Keratinocyte (primary cell): ENCODE data around the gene GSTM4. TPM values are rescaled to one million over a fixed set of nuclear protein-coding genes. Genes with fewer than 3 reads are reported as not detected.
"Not testable (repeated sequence)": the region's sequence is repeated elsewhere in the genome, so short reads cannot be mapped to it uniquely, and the experiment has no call there.

Experiments used
- DNase-seq: peaks from one replicate; pipeline ENCODE4 v3.0.0-alpha.2; 2011; ENCODE audit warnings: low read depth, missing footprints, low spot score
- FAIRE-seq: peaks from 2 replicates; lab custom pipeline; 2011; peaks lifted over from hg19 to GRCh38; lab: Jason Lieb, UNC
- H2AFZ ChIP-seq: 2 replicates; pipeline ENCODE4 v1.6.0; 2012; ENCODE audit warnings: low read length, control low read depth, inconsistent platforms; ENCODE audit not compliant: control insufficient read depth
- H3K27ac ChIP-seq: 2 replicates; pipeline ENCODE4 v1.5.1; 2011; ENCODE audit warnings: low read length; ENCODE audit not compliant: control insufficient read depth, insufficient read depth
- H3K27me3 ChIP-seq: 3 replicates; pipeline ENCODE4 v1.6.0; 2011; ENCODE audit warnings: low read length; ENCODE audit not compliant: control insufficient read depth, insufficient read depth; ENCODE audit errors: extremely low read depth
- H3K36me3 ChIP-seq, 2 experiments: 2 replicates in 1 of 2; 3 replicates in 1 of 2; pipeline ENCODE4 v1.5.1; 2011; ENCODE audit warnings: low read length in 2 of 2, mild to moderate bottlenecking in 1 of 2; ENCODE audit not compliant: control insufficient read depth in 2 of 2, insufficient read depth in 2 of 2; ENCODE audit errors: extremely low read depth in 1 of 2
- H3K4me1 ChIP-seq: 3 replicates; pipeline ENCODE4 v1.5.1; 2011; ENCODE audit warnings: low read length; ENCODE audit not compliant: control insufficient read depth, insufficient read depth; ENCODE audit errors: extremely low read depth
- H3K4me2 ChIP-seq: 3 replicates; pipeline ENCODE4 v1.6.0; 2011; ENCODE audit warnings: low read depth, low read length; ENCODE audit not compliant: control insufficient read depth, insufficient read depth; ENCODE audit errors: extremely low read depth
- H3K4me3 ChIP-seq, 3 experiments: fragments of 200-600 bp in 1 of 3; sonication (generic) in 1 of 3; 2 replicates in 2 of 3; 3 replicates in 1 of 3; pipeline ENCODE4 v1.5.1; 2011 to 2016; ENCODE audit warnings: low read length in 3 of 3, mild to moderate bottlenecking in 3 of 3, control low read depth in 2 of 3, inconsistent platforms in 1 of 3, low read depth in 1 of 3, mixed read lengths in 1 of 3, mixed run types in 1 of 3, moderate library complexity in 1 of 3; ENCODE audit not compliant: control insufficient read depth in 2 of 3, insufficient read depth in 2 of 3; ENCODE audit errors: extremely low read depth in 1 of 3
- H3K79me2 ChIP-seq: 2 replicates; pipeline ENCODE4 v1.6.0; 2012; ENCODE audit warnings: low read length; ENCODE audit not compliant: control insufficient read depth, insufficient read depth
- H3K9ac ChIP-seq: 3 replicates; pipeline ENCODE4 v1.6.0; 2011; ENCODE audit warnings: low read length; ENCODE audit not compliant: control insufficient read depth, insufficient read depth; ENCODE audit errors: extremely low read depth
- H3K9me1 ChIP-seq: 3 replicates; pipeline ENCODE4 v1.6.0; 2011; ENCODE audit warnings: low read length; ENCODE audit not compliant: control insufficient read depth, insufficient read depth; ENCODE audit errors: extremely low read depth
- H3K9me3 ChIP-seq: 2 replicates; pipeline ENCODE4 v1.5.1; 2012; ENCODE audit warnings: low read depth, low read length; ENCODE audit not compliant: control insufficient read depth
- H4K20me1 ChIP-seq: 3 replicates; pipeline ENCODE4 v1.6.0; 2011; ENCODE audit warnings: low read length; ENCODE audit not compliant: control insufficient read depth, insufficient read depth; ENCODE audit errors: extremely low read depth
- EZH2 ChIP-seq: IDR thresholded peaks from one replicate; pipeline ENCODE4 v1.6.1; 2012; ENCODE audit warnings: inconsistent platforms, mild to moderate bottlenecking, low read length, moderate library complexity
- dilution Hi-C: fragments of 300-500 bp; cut with MboI; formaldehyde crosslinking; loops from one replicate; pipeline ENCODE4 v1.7.0; 2020; ENCODE audit warnings: low sequenced_read_pairs; ENCODE audit not compliant: extremely low pct_ligation_motif_present
- polyA plus RNA-seq, 5 experiments: library from polyadenylated mRNA; depleted of rRNA in 3 of 5; stranded (reverse) in 3 of 5; stranded (forward) in 1 of 5; unstranded in 1 of 5; fragments of >200 nt; gene quantifications; 1 replicate in 1 of 5; 2 replicates in 3 of 5; 3 replicates in 1 of 5; pipeline versions ENCODE4 v1.2.1 to v1.2.3, GENCODE V29; 2011 to 2012; ENCODE audit warnings: missing spikeins in 2 of 5, low read depth in 1 of 5, low replicate concordance in 1 of 5
- TF ChIP-seq, protein P1 (sequence below), 3 experiments: IDR thresholded peaks in 1 of 3; conservative IDR thresholded peaks in 1 of 3; optimal IDR thresholded peaks in 1 of 3; 2 replicates in 2 of 3; 3 replicates in 1 of 3; pipeline versions ENCODE3 to v1.5.1; 2011; ENCODE audit warnings: low read length in 3 of 3, mild to moderate bottlenecking in 3 of 3, moderate library complexity in 2 of 3, control low read depth in 1 of 3, inconsistent platforms in 1 of 3; ENCODE audit not compliant: insufficient read depth in 2 of 3; ENCODE audit errors: extremely low read depth in 1 of 3

The GSTM4 gene
- polyA plus RNA-seq, 1 donor (not counting 4 experiments of a cell fraction or from before 2014, with no cell fraction given), result 15.9 TPM

DNA sequence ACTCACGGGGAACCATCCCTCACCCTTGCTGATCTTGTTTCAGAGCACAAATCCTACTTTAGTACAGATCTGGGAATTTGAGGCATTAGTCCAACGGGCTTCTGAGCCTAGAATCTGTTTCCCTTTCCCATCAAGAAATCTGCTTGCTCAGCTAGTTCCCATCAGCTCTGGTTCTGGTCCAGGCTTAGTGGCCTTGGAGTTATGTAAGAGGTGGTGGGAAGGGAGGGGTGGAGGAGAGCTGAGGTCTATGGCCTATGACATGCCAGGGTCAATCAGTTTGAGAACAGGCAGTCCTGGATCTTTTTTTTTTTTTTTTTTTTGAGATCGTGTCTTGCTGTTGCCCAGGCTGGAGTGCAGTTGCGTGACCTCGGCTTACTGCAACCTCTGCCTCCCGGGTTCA lies 35.9 kb downstream of the GSTM4 start:
- Histone ChIP-seq H3K9me3 (no peaks in the 10 kb centered on the region), H3K4me2 (no peak overlapping the region), H3K27ac (no peak overlapping the region), H3K9ac (no peak overlapping the region), H3K9me1 (no peaks in the 10 kb centered on the region), H3K27me3 (no peaks in the 10 kb centered on the region), H3K79me2 (no peaks in the 10 kb centered on the region), H2AFZ (no peak overlapping the region), H3K4me3 (no peak overlapping the region), H3K4me1 (no peaks in the 10 kb centered on the region), H4K20me1 (no peaks in the 10 kb centered on the region), H3K36me3 (no peaks in the 10 kb centered on the region)
- dilution Hi-C loops, result no loop called here
- DNase-seq, result no peak
- no peak for FAIRE-seq
- TF ChIP-seq, protein P1, sequence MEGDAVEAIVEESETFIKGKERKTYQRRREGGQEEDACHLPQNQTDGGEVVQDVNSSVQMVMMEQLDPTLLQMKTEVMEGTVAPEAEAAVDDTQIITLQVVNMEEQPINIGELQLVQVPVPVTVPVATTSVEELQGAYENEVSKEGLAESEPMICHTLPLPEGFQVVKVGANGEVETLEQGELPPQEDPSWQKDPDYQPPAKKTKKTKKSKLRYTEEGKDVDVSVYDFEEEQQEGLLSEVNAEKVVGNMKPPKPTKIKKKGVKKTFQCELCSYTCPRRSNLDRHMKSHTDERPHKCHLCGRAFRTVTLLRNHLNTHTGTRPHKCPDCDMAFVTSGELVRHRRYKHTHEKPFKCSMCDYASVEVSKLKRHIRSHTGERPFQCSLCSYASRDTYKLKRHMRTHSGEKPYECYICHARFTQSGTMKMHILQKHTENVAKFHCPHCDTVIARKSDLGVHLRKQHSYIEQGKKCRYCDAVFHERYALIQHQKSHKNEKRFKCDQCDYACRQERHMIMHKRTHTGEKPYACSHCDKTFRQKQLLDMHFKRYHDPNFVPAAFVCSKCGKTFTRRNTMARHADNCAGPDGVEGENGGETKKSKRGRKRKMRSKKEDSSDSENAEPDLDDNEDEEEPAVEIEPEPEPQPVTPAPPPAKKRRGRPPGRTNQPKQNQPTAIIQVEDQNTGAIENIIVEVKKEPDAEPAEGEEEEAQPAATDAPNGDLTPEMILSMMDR (optimal IDR thresholded peaks at IDR 0.05 in 1 of 3, IDR thresholded peaks at IDR 0.05 in 1 of 3, conservative IDR thresholded peaks at IDR 0.05 in 1 of 3; ENCODE audit: extremely low read depth in 1 of 3, insufficient read depth in 2 of 3, low read length in 3 of 3), result no peak
- TF ChIP-seq EZH2, result no peak

GRCh38 chr1:109694400-109694799 lies 38.5 kb downstream of the GSTM4 start:
- H4K20me1 ChIP-seq, H3K4me3 ChIP-seq, H3K9ac ChIP-seq, H2AFZ ChIP-seq, H3K27me3 ChIP-seq, H3K4me1 ChIP-seq, H3K4me2 ChIP-seq, H3K27ac ChIP-seq, H3K9me1 ChIP-seq, dilution Hi-C loops, DNase-seq, H3K9me3 ChIP-seq, H3K79me2 ChIP-seq, FAIRE-seq, H3K36me3 ChIP-seq: not testable (repeated sequence)

DNA sequence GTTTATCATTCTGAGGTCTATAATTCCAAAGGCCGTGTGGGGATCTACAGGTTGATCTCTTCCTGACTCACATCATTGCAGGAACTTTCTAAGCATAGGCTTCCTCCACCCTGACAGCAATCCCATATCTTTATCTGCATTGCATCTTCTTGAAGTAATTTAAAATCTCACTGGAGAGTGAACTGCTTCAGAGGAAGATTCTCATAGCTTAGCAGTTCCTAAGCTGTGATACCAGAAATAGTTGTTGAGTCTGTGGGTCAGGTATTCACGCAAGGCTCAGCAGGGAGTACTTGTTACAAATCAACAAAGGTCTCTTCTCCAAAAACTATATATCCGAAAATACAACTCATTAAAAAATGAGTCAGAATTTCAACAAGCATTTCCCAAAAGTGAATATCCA lies 39.2 kb downstream of the GSTM4 start:
- dilution Hi-C loops, result not testable (repeated sequence)

More for the DNA sequence above, 39.2 kb downstream of the GSTM4 start:
- H4K20me1 ChIP-seq, H3K9ac ChIP-seq, DNase-seq, H3K27me3 ChIP-seq, H3K4me3 ChIP-seq, H3K4me2 ChIP-seq, H3K79me2 ChIP-seq, H2AFZ ChIP-seq, H3K9me3 ChIP-seq, H3K27ac ChIP-seq, FAIRE-seq, H3K4me1 ChIP-seq, H3K36me3 ChIP-seq, H3K9me1 ChIP-seq: not testable (repeated sequence)
